GM18873 (cell line): ENCODE results near the gene OTOP3.
"Not testable (repeated sequence)": the region's sequence is repeated elsewhere in the genome, so short reads cannot be mapped to it uniquely, and the experiment has no call there.

Source experiments
- ATAC-seq: cut with Tn5 transposase; IDR thresholded peaks from one replicate; pipeline ENCODE4 v1.9.1; 2021; ENCODE audit warnings: mild to moderate bottlenecking, moderate library complexity, moderate number of reproducible peaks; ENCODE audit not compliant: unreplicated experiment, low FRiP score

Gene OTOP3

DNA sequence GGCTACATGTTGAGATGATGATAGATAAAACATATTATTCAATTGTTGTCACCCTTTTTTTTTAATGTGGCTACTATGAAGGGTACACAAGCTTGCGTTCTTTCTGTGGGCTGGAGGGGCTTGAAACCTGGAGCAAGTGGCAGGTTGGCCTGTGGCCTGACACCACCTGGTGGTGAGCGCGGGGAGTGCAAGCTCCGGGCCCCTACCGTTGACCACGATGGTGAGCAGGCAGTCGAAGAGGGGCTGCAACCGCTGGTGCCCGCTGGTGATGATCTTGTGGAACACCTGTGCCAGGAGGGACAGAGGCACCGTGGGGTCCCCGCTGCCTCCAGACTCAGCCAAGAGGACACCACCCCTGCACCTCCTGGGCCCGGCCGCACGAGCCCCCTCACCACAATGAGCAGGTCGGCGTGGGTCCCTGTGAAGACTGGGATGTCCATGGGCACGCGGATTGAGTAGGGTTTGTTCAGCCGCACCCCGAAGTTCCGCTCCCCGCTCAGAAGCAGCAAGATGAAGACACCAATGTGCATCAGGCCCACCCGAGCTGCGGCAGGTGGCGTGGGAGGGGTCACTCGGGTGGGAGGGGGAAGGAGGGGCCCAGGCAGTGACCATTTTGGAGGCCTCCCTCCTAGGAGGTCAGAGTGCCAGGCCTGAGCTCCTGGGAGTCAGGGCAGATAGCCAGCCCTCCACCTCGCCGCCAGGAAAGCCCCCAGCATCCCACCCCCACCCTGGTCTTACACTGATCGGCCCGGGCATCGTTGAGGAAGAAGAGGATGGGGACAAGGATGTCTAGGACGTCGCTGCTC, 22.4 kb downstream of the OTOP3 start:
- ATAC-seq: no peak

DNA sequence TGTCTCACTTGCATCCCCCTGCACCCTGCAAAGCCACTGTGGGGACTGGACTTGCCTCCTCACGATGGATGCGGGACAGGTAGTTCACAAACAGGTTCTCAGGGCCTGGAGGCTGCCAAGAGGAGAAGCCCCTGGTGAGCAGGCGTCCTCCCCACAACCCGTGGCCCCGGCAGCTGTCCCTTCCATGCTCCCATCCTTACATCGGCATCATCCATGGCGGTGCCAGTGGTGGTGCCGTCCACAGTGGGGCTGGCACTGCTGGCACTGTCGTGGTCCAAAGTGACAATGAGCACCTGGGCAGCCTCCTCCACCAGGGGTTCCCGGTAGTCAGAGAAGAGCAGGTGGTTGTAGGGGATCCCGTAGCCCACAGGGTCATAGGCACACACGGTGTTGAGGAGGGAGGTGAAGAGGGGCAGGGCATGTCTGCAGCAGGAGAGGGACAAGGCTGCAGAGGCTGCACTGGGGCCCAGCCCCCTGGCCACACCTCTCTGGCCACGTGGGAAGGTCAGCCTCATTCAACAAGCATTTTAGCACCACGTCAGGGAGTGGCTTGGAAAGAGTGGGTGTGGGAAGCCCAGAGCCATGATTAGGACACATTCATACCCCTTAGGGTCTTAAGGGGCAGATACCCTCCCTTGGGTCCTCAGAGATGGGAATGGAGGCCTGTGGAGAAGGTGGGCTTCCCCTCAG, 24.3 kb downstream of the OTOP3 start:
- ATAC-seq: no peak

DNA sequence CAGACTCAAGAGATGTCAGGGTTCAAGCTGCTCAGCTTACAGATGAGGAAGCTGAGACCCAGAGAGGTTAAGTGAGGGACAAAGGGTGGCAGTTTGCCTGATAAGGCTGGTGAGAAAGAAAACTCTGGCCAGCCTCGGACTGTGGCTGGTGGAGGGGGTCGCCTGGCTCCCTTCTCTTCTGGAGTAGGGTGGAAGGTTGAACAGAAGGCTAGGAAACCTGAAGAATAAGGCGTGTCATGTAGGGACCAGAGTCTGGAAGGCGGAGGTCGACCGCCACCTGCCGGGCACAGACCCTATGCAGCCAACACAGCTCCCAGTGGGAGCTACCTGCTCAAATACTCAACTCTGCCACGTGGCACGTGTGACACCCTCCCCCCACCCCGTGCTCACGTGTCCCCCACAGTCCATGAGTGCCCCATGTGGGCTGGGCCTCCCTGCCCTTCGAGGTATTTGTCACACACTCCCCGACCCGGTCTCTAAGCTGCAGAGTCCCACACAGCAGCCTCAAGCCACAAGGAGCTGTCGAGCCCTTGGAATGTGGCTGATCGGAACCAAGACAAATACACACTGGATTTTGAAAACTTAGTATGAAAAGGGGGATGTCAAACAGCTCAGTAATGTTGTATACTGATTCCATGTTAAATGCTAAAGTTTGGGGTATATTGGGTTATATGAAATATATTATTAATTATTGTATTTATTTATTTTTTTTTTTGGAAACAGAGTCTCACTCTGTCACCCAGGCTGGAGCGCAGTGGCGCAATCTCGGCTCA, 25.1 kb downstream of the OTOP3 start:
- ATAC-seq: no peak

DNA sequence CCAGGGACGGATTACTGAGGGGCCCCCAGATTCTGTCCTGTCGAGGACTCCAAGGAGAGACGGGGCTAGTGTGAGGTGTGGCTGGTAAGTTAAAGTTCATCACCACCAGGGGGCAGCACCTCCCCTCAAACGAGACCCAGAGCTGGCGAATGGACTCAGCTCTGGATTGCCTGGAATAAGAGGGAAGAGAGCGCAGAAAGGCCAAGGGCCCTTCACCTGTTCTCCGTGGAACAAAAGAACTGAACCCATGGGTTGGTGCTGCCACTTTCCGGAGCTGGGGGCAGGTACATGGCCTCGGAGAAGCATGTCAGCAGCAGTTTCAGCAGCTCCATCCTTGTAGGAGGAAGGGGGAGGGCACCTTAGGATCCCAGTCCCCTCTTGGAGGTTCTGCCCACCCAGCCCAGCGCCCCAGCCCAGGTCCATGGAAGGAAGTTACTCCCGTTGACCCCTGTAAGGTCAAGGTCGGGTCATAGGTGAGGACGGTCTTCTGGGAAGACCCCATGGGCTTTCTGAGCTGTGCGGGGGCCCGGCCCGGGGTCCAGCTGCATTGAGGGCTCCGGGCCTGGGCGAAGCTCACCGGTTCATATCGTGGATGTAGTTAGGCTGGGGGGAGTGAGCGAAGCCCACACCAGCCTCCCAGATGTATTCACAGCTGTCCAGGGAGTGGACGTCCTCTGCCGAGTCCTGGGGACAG, 26.1 kb downstream of the OTOP3 start:
- no peak for ATAC-seq

DNA sequence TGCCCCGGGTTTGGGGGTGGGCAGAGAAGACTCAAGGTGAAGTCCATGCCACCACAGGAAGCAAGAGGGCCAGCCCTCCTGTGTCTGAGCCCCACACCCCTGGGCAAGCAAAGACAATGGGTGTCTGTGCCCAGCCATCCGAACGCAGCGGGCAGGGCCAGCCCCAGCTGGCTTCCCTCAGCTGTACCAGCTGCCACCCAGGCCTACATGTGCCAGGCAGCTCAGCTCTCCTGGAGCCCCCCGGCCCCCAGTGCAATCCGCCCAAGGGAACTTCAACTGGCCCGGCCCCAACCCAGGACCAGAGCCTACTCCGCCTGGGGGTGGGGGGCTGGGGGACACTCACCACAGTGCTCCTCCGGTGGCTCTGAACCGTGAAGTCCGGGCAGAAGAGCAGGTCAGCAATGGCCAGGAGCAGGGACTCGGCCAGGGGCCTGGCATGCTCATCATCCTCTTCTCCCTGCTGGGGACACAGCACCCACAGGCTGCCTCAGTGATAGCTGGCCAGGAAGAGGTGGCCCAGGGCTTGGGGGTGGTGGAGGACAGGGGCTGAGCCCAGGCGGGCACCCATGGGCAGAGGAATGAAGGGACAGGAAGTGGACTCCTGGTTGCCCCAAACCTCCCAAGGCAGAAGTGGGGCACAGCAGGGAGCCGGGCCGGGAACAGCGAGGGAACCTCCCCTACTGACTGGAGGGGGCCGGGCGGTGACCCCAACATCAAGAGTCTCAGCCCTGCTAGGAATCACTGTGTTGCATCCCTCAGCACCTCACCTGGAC, 27.1 kb downstream of the OTOP3 start:
- no peak for ATAC-seq

DNA sequence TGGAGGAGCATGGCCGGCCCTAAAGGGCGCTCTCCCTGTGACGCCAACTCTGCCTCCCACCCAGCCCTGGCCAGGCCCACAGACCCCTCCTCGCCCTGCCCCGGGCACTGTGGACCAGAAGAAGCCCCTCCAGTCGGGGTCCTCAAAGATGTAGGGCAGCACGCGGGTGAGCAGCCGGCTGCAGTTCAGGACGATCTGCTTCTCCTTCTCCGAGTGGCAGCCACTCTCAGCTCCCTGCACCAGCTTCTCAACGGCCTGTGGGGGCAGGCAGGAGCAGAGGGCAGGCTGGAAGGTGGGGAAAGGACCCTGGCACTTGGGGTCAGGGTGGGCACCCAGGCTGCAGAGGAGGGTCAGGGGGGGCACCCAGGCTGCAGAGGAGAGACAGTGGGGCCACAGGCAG, 28.0 kb downstream of the OTOP3 start:
- ATAC-seq: no peak

DNA sequence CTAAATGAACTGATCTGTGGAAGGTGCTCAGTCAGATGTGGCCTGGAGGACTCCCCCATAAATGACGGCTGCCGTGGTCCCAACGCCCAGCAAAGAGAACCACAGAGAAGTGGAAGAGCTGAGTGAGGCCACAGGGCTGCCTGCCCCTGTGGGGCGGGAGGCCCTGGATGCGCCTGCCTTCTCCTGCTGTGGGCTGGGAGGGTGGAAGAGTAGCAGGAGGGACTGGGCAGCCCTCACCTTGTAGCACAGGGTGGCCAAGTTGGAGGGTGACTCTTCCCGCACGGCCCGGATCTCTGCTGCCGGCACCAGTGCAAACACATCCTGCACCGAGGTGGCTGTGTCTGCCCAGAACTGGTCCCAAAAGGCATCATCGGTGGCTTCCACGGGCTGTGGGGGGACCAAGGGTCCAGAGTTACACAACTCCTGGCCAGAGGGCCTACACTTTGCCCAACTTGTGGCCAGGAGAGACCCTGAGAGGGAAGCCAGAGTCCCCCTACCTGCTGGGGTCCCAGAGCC, 28.6 kb downstream of the OTOP3 start:
- ATAC-seq: no peak

DNA sequence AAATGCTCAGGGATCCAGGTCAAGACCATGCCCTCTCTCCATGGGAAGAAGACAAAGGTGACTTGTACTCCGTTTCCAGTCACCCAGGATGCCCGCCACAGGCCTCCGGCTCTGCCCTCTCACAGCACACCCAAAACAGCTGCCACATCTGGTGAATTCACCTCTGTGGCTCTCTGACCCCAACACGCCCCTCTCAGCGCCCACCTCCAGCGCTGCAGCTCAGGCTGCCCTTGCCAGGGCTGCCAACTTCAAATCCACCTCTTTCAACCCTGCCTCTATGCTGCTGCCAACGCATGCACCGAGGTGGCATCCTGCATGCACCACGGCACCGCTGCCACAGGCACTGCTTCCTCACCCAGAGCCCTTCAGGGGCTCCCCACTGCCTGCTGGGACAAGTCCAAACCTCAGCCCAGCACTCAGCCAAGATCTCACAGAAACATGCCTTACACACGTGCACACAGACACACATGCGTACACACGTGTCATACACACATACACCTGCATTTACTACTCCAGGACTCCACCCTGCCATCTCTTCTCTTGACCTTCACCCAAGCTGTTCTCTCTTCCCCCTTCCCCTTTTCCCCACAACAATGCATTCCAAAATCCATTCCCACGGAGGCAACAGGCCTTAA, 29.4 kb downstream of the OTOP3 start:
- ATAC-seq: no peak

DNA sequence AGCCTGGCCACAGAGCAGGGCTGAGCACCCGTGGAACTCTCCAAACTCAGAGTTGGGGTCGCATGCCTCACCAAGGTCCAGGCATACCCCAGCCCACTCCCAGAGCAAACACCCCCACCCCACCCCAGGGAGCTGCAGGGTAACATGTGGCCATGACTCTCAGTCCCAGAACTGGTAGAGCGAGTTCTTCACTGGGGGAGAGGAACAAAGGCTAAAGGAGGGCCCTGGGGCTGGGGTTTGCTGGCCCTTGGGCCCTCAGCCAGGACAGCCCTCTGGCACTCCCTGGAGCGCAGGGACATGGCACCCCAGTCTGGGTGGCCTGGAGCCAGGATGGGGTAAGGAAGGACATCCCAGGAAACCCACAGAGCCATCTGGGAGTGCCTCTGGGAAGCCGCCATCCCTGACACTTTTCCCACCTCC, 32.7 kb downstream of the OTOP3 start:
- no peak for ATAC-seq

DNA sequence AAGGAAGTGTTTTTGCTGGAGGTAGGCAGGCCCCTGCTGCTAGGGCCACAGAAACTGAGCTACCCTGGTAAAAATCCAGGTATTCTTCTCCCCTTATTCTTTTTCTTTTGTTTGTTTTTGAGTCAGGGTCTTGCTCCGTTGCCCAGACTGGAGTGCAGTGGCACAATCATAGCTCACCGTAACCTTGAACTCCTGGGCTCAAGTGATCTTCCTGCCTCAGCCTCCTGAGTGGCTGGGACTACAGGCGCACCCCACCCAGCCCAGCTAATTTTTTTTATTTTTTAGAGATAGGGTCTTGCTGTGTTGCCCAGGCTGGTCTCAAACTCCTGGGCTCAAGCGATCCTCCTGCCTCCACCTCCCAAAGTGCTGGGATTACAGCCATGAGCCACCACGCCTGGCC, 33.8 kb downstream of the OTOP3 start:
- not testable (repeated sequence) for ATAC-seq

DNA sequence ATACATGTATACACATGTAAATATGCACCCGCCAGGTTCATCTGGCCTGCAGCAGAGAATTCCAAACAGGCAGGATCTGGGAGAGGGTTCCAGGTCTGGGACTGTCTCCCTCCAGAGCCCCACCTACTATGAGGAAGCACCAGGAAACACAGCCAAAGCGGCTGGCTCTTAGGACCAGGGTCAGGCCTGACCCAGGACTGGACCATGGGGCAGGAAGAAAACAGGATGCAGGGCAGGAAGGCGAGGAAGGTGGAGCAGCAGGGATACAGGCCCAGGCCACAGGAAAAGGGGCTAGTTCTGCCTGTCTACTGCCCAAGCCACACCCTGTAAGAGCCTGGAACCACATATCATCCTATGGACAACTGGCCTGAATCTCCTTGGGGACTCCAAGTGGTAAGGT, 34.7 kb downstream of the OTOP3 start:
- ATAC-seq: no peak

DNA sequence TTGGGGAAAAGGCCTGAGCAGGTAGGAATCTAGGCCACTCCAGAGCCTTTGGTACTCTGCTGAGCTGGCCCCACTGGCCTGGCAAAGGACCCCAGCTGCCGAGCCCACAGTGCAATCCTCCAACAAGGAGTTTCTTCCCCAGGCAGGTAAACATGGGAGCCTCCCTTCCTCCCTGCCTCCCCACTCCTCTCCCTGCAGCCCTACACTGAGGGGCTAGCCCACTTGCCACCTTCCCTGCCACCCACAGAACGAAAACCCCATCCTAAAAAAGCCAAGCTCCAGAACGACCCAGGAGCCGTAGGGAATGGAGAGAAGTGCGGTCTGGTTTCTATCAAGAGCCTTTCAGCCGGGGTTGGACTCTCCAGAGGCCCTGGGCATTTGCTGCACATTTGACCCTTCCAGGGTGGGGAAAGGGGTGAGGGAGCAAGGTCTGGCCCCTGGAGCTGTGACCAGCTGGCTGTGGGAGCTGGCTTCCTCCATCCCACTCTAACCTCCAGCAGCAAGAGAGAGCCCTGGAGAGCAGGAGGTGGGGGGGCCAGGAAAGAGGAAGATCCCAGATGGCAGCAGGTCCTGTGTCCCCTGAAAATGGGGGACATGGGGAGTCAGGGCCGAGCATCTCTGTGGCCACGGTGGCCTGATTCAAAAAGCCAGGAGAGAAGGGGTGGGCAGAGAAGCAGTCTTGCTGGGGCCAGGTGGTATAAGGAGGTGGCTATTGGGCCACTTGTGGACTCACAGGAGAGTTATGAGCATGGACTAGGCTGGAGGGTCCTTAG, 35.6 kb downstream of the OTOP3 start:
- ATAC-seq: no peak

DNA sequence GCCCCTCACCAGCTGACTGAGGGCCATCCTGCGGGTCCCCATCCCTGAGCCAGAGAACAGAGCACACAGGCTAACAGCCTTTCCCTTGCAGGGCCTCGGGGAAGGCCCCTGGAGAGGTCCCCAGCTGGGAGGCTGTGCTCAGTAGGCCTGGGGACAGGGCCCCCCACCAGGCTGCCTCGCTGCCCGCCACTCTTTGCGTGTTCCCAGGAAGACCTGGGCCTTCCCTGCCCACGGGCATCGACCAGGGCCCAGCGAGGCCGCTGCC, 36.1 kb downstream of the OTOP3 start:
- no peak for ATAC-seq

DNA sequence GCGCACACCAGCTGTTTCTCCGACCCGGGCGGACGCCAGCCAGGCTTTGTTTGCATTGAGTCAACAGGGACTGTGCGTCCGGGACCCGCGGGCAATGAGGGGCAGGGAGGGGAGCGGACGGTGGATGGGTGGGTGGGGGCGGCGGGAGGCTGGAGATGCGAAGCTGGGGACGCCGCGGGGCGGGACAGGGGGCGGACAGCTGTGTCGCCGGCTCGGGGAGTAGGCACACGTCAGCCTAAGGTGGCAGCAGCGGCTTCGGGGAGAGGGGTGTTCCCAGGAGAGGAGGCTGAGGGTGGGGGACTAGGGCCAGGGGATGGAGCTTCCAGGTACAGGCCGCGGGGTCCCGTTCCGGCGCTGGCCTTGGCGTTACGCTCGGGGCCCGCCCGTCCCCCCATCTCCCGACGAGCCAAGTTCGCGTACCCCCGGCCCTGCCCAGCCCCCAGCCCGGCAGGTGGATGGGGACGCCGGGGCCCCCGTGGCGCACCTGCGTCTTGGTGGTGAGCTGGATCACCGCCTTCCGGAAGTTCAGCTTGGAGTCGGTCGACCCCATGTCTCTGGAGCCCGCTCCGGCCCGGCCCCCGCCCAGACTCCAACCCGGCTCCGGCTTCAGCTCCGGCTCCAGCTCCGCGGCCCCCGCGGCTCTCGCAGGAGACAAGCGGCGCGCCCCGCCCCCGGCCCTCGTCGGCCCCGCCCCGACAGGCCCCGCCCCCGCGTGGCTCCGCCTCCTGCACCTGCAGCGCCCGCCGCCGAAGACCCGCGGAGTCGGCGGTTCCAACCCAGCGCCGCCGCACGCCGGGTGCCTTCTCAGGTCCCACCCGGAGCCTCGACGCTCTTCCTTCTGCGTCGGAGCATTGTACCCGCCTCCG, 36.6 kb downstream of the OTOP3 start, which contains the start of gene HID1:
Gene HID1 (minus strand): TSS at position 653 of the 866 bp plus-strand sequence. CDS start 103 bp downstream, at position 550.
- no peak for ATAC-seq

DNA sequence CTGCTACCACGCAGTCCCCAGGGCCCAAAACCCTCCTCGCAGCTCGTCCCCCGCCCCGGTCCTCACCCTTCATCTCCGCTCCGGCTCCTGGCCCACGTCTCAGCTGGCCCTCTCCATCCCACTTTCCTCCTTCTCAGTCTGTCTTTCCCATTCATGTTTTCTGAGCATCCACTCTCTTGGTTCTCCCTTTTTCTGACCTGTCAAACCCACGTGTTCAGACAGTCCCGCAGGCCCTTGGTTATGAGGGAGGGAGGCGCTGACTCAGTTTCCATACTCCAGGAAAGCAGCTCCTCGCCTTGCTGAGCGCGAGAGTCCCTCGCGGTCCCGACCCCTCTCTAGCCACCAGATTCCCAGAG, 37.3 kb downstream of the OTOP3 start:
- ATAC-seq: no peak

DNA sequence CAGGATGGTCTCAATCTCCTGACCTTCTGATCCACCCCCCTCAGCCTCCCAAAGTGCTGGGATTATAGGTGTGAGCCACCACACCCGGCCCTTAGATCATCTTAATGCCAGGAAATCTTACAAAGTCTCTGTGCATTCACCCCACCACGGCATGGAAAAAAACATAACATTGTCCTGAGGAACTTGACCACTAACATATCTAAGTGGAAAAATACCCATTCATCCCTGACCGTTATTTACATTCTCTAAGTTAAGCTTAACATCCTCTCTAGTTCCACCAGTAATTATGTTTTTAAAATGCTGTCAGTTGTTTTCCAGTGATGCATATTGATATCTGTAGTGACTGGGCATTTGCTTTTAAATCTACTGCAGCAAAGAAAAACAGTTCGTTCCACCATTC, 40.2 kb downstream of the OTOP3 start:
- no peak for ATAC-seq

DNA sequence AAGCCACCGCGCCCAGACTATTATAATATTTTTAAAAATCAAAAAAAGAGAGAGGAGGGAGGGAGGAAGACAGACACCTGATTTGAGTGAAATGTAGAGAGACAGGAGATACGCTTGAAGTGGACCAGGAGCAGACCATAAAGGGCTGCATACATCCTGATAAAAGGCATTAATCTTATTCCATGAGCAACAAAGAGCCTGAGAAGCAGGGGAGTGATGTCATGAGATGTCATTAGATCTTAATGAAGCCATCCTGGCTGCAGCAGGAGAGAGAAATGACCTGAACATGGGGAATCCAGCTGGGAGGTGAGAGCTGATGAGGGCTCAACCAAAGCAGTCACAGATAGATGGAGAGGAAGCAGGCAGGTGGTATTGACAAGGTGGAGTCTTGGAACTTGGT, 42.1 kb downstream of the OTOP3 start:
- no peak for ATAC-seq

DNA sequence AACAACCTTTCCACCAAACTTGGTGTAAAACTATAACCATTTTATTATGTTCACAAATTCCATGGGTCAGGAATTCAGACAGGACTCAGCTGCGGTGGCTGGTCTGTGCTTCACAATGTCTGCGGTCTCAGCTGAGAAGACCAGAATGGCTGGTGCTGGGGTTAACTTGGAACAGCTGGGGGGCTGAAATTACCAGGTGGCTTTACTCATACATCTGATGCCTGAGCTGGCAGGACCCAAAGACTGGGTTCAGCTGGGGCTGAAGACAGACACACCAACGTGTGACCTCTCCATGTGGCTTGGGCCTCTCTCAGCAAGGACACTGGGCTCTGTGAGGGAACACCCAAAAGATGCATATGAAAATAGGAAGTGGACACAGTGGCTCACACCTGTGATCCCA, 42.5 kb downstream of the OTOP3 start:
- ATAC-seq: no peak
